ENCODE data around the gene PEX3. TPM values are rescaled to one million over a fixed set of nuclear protein-coding genes. Genes with fewer than 3 reads are reported as not detected.

PEX3 gene
- total and polyA plus RNA-seq, 4 donors: 7.4 to 31.0 (median 12.5) TPM

GRCh38 chr6:143449714-143450452 lies 722 bp upstream of the PEX3 start:
- ATAC-seq (ENCODE audit: insufficient read depth, low FRiP score) (peak; percentile 12), DNase-seq (peak; percentile 55 to 79 (median 77))
- no peak for TF ChIP-seq CTCF (IDR thresholded peaks at IDR 0.05; ENCODE audit: control extremely low read depth, extremely low read depth)
- Histone ChIP-seq H3K27me3 (ENCODE audit: control insufficient read depth in 3 of 3, insufficient read depth in 3 of 3, low read length in 2 of 3) (no peaks in the 10 kb centered on the region), H3K36me3 (ENCODE audit: control insufficient read depth in 4 of 4, insufficient read depth in 4 of 4, low read length in 4 of 4) (peaks cover 0 to 4% (median 0%) of the 10 kb centered on the region in 4 donors), H3K9ac (ENCODE audit: insufficient read depth in 1 of 2, low read length in 2 of 2) (peak overlapping the region; percentile 78 to 88), H3K4me3 (peak overlapping the region; percentile 75), H3K4me1 (ENCODE audit: control insufficient read depth in 5 of 5, insufficient read depth in 5 of 5, low read length in 5 of 5) (peaks cover 0 to 28% (median 9%) of the 10 kb centered on the region in 5 donors), H3K27ac (ENCODE audit: low read depth in 1 of 2, low read length in 1 of 2) (peak overlapping the region; percentile 62 to 93), H3K9me3 (ENCODE audit: control insufficient read depth in 4 of 4, insufficient read depth in 3 of 4, low read length in 3 of 4) (no peaks in the 10 kb centered on the region)
- WGBS, 2 donors: 5 to 6% methylated on average over 19 of the region's 19 CpGs

- Histone ChIP-seq H3K36me3 (ENCODE audit: control insufficient read depth in 4 of 4, insufficient read depth in 4 of 4, low read length in 4 of 4) (peaks cover 0 to 4% (median 0%) of the 10 kb centered on the region in 4 donors), H3K27me3 (ENCODE audit: control insufficient read depth in 3 of 3, insufficient read depth in 3 of 3, low read length in 2 of 3) (no peaks in the 10 kb centered on the region), H3K9ac (ENCODE audit: insufficient read depth in 1 of 2, low read length in 2 of 2) (peak overlapping the region; percentile 68 to 78), H3K4me1 (ENCODE audit: control insufficient read depth in 5 of 5, insufficient read depth in 5 of 5, low read length in 5 of 5) (peaks cover 0 to 23% (median 9%) of the 10 kb centered on the region in 5 donors), H3K9me3 (ENCODE audit: control insufficient read depth in 4 of 4, insufficient read depth in 3 of 4, low read length in 3 of 4) (no peaks in the 10 kb centered on the region), H3K27ac (ENCODE audit: low read depth in 1 of 2, low read length in 1 of 2) (no peak overlapping the region), H3K4me3 (no peak overlapping the region)
- ATAC-seq (ENCODE audit: insufficient read depth, low FRiP score) (no peak), DNase-seq (no peak)
- TF ChIP-seq CTCF (IDR thresholded peaks at IDR 0.05; ENCODE audit: control extremely low read depth, extremely low read depth): no peak
- WGBS, 2 donors: 22 to 27% methylated on average over 4 of the region's 4 CpGs
Measured at GRCh38 chr6:143451531-143451930, 926 bp downstream of the PEX3 start.

- Histone ChIP-seq H3K4me3 (no peak overlapping the region), H3K36me3 (ENCODE audit: control insufficient read depth in 4 of 4, insufficient read depth in 4 of 4, low read length in 4 of 4) (peaks cover 3 to 10% (median 8%) of the 10 kb centered on the region in 4 donors), H3K27ac (ENCODE audit: low read depth in 1 of 2, low read length in 1 of 2) (no peak overlapping the region), H3K9ac (ENCODE audit: insufficient read depth in 1 of 2, low read length in 2 of 2) (peak overlapping the region in 1 of 2 donors; percentile 25), H3K4me1 (ENCODE audit: control insufficient read depth in 5 of 5, insufficient read depth in 5 of 5, low read length in 5 of 5) (no peaks in the 10 kb centered on the region), H3K27me3 (ENCODE audit: control insufficient read depth in 3 of 3, insufficient read depth in 3 of 3, low read length in 2 of 3) (no peaks in the 10 kb centered on the region), H3K9me3 (ENCODE audit: control insufficient read depth in 4 of 4, insufficient read depth in 3 of 4, low read length in 3 of 4) (no peaks in the 10 kb centered on the region)
- 58 to 94% methylated on average over 2 of the region's 2 CpGs for WGBS, 2 donors
- no peak for TF ChIP-seq CTCF (IDR thresholded peaks at IDR 0.05; ENCODE audit: control extremely low read depth, extremely low read depth)
- peak in 2 of 3 donors; percentile 41 to 75 for DNase-seq
- no peak for ATAC-seq (ENCODE audit: insufficient read depth, low FRiP score)
Measured at GRCh38 chr6:143457563-143458359, 7.2 kb downstream of the PEX3 start.

Measured in lung (tissue), 12 donors.